LNCAP (cell line): ENCODE results near the gene KCNH8.

Experiments used
- TF ChIP-seq, protein P1 (sequence below): fragments of 450-650 bp; IDR thresholded peaks from 2 replicates; pipeline ENCODE4 v1.5.1; 2017; ENCODE audit warnings: mild to moderate bottlenecking

Gene KCNH8

DNA sequence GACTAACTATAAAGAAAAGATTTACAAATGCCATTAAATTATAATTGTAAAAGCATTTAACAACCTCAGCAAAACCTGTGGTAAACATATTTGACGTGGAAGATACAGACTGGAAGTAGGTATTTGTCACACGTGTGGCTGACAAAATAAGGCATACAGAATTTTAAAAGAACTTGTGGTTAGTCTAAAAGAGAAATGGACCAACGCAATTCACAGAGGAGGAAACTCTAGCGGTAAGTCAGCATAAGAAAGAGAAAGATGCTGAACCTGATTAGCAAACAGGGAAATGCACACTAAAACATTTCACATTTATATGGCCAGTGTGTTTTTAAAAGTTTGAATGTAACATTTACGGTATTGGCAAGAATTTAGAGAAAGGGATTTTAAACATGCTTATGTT is 35.3 kb downstream of the KCNH8 start:
- TF ChIP-seq, protein P1, sequence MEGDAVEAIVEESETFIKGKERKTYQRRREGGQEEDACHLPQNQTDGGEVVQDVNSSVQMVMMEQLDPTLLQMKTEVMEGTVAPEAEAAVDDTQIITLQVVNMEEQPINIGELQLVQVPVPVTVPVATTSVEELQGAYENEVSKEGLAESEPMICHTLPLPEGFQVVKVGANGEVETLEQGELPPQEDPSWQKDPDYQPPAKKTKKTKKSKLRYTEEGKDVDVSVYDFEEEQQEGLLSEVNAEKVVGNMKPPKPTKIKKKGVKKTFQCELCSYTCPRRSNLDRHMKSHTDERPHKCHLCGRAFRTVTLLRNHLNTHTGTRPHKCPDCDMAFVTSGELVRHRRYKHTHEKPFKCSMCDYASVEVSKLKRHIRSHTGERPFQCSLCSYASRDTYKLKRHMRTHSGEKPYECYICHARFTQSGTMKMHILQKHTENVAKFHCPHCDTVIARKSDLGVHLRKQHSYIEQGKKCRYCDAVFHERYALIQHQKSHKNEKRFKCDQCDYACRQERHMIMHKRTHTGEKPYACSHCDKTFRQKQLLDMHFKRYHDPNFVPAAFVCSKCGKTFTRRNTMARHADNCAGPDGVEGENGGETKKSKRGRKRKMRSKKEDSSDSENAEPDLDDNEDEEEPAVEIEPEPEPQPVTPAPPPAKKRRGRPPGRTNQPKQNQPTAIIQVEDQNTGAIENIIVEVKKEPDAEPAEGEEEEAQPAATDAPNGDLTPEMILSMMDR = no peak

DNA sequence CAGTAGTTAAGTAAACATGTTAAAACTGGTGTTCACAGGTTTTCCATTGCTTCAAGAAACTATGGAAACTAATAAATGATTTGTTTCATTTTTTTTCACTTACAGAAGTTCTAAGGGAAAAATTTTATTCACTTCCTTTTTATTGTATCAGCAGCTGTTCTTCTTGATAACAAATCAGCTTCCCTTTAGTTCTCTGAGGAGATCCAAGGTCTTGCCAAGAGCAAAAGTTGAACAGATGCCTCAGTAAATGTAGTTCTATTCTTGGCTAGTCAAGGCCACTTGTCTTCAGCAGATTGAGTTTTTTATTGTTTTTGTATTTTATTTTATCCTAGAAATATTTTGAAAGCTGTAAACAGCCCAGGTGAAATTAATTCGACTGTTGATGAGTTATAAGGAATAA is 41.8 kb downstream of the KCNH8 start:
- TF ChIP-seq, protein P1 = no peak

DNA sequence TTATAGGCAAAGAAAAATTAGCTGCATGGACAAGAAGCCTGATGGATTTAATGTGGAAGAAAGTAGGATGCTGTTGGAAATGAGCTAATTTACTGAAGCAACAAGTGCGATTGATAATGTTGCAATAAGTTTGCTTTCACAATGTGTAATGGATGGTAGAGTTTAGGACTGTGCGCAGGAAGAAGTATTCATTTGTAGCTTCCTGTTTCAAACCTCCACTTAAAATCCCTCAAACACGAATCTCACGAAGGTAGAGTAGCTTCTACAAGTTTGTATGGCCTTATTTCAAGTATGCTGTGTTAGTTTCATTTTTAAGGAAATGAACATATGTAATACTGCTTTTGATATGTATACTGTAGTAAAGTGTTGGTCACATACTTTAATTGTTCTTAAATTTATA is 42.3 kb downstream of the KCNH8 start:
- TF ChIP-seq, protein P1 = no peak

DNA sequence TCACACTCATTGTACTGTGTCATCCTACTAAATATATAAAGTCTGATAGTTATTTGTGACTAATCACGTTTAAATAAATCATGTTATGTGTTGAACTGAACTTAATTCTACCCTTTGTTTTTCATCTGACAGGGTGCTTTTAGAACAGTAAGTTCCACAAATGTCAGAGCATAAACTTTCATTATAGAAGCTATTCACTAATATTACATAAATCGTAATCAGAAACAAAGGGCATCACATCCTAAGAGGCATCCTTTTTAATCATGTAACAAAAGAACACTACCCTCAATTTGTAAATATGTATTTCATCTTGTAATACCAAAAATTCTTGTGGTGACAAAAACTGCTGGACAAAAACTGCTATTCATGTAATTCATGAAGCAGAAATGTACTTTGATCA is 50.8 kb downstream of the KCNH8 start:
- TF ChIP-seq, protein P1 = no peak

DNA sequence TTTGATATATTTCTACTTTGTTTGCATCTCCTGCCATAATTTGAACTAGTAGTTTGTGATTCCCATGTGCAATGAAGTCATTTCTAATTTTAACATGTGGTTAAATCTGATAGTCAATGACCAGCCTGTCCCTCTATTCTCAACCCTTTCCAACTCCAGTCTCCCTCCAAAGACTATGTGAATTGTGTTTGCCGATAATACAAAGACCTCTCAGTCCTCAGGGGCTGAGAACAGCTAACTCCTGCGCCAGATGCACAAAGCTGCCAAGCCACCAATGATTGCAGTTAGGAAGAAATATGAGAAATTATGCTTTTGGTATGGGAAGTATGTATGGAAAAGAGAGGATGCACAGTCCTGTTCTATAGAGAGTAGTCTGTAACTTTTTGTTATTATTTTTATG is 54.0 kb downstream of the KCNH8 start:
- TF ChIP-seq, protein P1 = no peak

DNA sequence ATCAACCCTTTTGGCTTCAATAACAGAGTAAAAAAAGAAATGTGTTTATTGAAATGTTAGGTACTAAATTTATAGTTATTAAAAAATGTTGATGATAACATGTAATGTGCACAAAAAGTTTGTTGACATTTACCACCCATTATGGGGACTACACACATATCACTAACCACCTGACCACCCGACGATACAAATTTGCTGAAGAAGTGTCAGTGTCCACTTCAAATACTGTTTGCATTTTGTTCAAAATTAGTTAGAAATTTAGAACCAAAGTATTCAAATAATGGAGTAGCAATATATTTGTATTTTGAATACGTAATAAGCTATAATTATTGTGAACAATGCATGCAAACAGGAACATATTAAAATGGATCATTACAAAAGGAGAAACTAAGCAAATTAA is 54.4 kb downstream of the KCNH8 start:
- TF ChIP-seq, protein P1 = no peak

DNA sequence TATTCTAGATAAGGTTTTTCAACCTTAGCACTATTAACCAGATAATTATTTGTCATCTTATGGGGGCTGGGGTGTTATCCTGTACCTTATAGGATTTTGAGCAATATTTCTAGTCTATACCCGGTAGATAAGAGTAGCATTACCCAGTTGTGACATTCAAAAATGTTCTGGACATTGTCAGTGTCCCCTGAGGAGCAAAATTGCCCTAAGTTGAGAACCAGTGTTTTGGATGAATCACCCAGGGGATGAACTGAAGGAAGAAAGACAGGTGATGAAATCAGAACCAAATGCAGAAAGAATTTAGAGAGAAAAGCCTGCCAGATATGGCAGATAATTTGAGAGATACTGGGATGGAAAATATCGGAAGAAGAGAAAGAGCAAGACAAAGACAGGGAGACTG is 58.2 kb downstream of the KCNH8 start:
- TF ChIP-seq, protein P1 = no peak

DNA sequence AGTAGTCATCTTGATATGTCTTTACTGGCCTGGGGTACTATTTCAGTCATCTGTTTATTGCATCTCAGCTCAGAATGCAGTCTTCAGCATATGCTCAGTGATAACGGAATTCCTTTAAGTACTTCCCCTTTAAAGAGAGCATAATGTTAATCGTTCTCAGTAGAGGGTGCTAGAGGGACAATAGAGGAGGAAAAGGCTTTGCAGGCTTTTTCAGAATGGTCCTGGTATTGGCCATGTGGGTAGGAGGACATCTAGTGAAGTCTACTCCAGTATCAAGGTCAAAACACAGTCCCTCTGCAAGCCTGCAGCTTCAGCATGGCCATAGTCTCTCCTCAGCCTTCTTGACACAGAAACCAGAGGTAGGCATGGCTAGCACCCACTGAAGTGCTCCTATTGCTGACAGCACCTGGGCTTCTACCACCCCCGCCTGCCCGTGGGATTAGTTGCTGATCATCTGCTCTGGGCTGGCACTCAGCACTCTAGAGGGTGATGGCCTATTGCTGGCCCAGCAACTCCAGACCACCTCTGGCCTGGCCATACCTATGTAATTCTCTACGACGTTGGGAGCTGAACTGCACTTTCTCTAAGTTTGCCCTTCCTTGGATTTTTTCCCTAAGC is 65.4 kb downstream of the KCNH8 start:
- TF ChIP-seq, protein P1 = no peak
